Mesendoderm (in vitro differentiated cells): ENCODE results near the gene NAV2.

Experiments used
- DNase-seq: peaks from one replicate; pipeline ENCODE4 v3.0.0; 2013
- H2AK5ac ChIP-seq: 2 replicates; pipeline ENCODE4 v1.6.1; 2013; ENCODE audit warnings: low read length, inconsistent platforms
- H2BK120ac ChIP-seq: 2 replicates; pipeline ENCODE4 v1.6.1; 2013; ENCODE audit warnings: low read depth, mild to moderate bottlenecking, low read length, moderate library complexity, mixed read lengths
- H2BK15ac ChIP-seq: replicated peaks from 2 replicates; pipeline ENCODE4 v1.6.1; 2013; ENCODE audit warnings: low read depth, mild to moderate bottlenecking, moderate library complexity
- H2BK5ac ChIP-seq: 2 replicates; pipeline ENCODE4 v1.6.1; 2013; ENCODE audit warnings: low read length, inconsistent platforms
- H3K18ac ChIP-seq: 2 replicates; pipeline ENCODE4 v1.6.1; 2013; ENCODE audit warnings: mild to moderate bottlenecking, low read length, mixed read lengths
- H3K23ac ChIP-seq: one replicate; pipeline ENCODE4 v1.6.1; 2013; ENCODE audit warnings: low read length
- H3K27ac ChIP-seq: 2 replicates; pipeline ENCODE4 v1.5.1; 2013; ENCODE audit warnings: low read depth, mild to moderate bottlenecking, inconsistent platforms, low read length, moderate library complexity
- H3K27me3 ChIP-seq: 2 replicates; pipeline ENCODE4 v1.6.1; 2013; ENCODE audit warnings: low read length, control low read depth, mild to moderate bottlenecking, inconsistent platforms; ENCODE audit not compliant: insufficient read depth, poor library complexity
- H3K36me3 ChIP-seq: 2 replicates; pipeline ENCODE4 v1.6.1; 2013; ENCODE audit warnings: low read length, inconsistent platforms; ENCODE audit not compliant: control insufficient read depth, insufficient read depth
- H3K4ac ChIP-seq: one replicate; pipeline ENCODE4 v1.6.1; 2013; ENCODE audit warnings: low read depth, mild to moderate bottlenecking, low read length, moderate library complexity
- H3K4me1 ChIP-seq: 2 replicates; pipeline ENCODE4 v1.6.1; 2013; ENCODE audit warnings: low read depth, low read length, inconsistent platforms; ENCODE audit not compliant: control insufficient read depth
- H3K4me2 ChIP-seq: 2 replicates; pipeline ENCODE4 v1.6.1; 2013; ENCODE audit warnings: low read length
- H3K4me3 ChIP-seq: 2 replicates; pipeline ENCODE4 v1.5.1; 2013; ENCODE audit warnings: mild to moderate bottlenecking, low read length
- H3K56ac ChIP-seq: one replicate; pipeline ENCODE4 v1.6.1; 2013; ENCODE audit warnings: low read length
- H3K79me1 ChIP-seq: 2 replicates; pipeline ENCODE4 v1.6.1; 2013; ENCODE audit warnings: low read length, inconsistent platforms
- H3K79me2 ChIP-seq: 2 replicates; pipeline ENCODE4 v1.6.1; 2013; ENCODE audit warnings: mild to moderate bottlenecking, low read length; ENCODE audit not compliant: control insufficient read depth, insufficient read depth
- H3K9ac ChIP-seq: 2 replicates; pipeline ENCODE4 v1.6.1; 2013; ENCODE audit warnings: low read length, inconsistent platforms
- H4K5ac ChIP-seq: one replicate; pipeline ENCODE4 v1.6.1; 2013; ENCODE audit warnings: low read length
- H4K8ac ChIP-seq: one replicate; pipeline ENCODE4 v1.6.1; 2013; ENCODE audit warnings: low read depth, mild to moderate bottlenecking, control low read depth, low read length, moderate library complexity
- WGBS: extraction: QIAGEN DNeasy Blood & Tissue Kit; methylation state at CpG from one replicate; pipeline ENCODE4 v1.1.7; 2013; ENCODE audit warnings: low lambda C conversion rate, missing lambda C conversion rate; ENCODE audit not compliant: insufficient coverage; ENCODE audit errors: extremely low coverage; 5-methylcytosine and 5-hydroxymethylcytosine counted together

The NAV2 gene

GRCh38 chr11:20060647-20061205 is 348.1 kb downstream of the NAV2 start:
- DNase-seq = no peak
- Histone ChIP-seq H2BK120ac (no peak overlapping the region), H2BK5ac (no peak overlapping the region), H3K23ac (no peak overlapping the region), H3K79me2 (no peaks in the 10 kb centered on the region), H2AK5ac (no peak overlapping the region), H3K18ac (no peak overlapping the region), H3K4me3 (no peak overlapping the region), H4K8ac (no peak overlapping the region), H2BK15ac (no peak overlapping the region), H3K27ac (no peak overlapping the region), H3K36me3 (peaks cover 13% of the 10 kb centered on the region), H3K9ac (no peak overlapping the region), H3K79me1 (peaks cover 2% of the 10 kb centered on the region), H4K5ac (no peak overlapping the region), H3K27me3 (no peaks in the 10 kb centered on the region), H3K56ac (no peak overlapping the region), H3K4me1 (peaks cover 3% of the 10 kb centered on the region), H3K4me2 (no peak overlapping the region), H3K4ac (no peak overlapping the region)
- WGBS = no CpG with 5 or more reads among the region's 7 CpGs

- Histone ChIP-seq H3K23ac (no peak overlapping the region), H3K4me1 (peaks cover 3% of the 10 kb centered on the region), H3K18ac (no peak overlapping the region), H3K36me3 (peaks cover 9% of the 10 kb centered on the region), H3K56ac (no peak overlapping the region), H4K8ac (no peak overlapping the region), H2BK120ac (no peak overlapping the region), H3K27ac (no peak overlapping the region), H3K79me1 (peaks cover 2% of the 10 kb centered on the region), H2BK5ac (no peak overlapping the region), H3K4me2 (no peak overlapping the region), H2AK5ac (no peak overlapping the region), H3K4me3 (no peak overlapping the region), H3K79me2 (no peaks in the 10 kb centered on the region), H3K9ac (no peak overlapping the region), H3K4ac (no peak overlapping the region), H3K27me3 (no peaks in the 10 kb centered on the region), H4K5ac (no peak overlapping the region), H2BK15ac (no peak overlapping the region)
- DNase-seq = no peak
- WGBS = no CpG with 5 or more reads among the region's 5 CpGs
These were observed 349.1 kb downstream of the NAV2 start for GRCh38 chr11:20061776-20062175.

- no peak overlapping the region for H3K27ac ChIP-seq
- no peak for DNase-seq
- WGBS = no CpG with 5 or more reads among the region's 2 CpGs
- H3K36me3 ChIP-seq = peaks cover 2% of the 10 kb centered on the region
- H3K9ac ChIP-seq = no peak overlapping the region
- H4K5ac ChIP-seq = no peak overlapping the region
- no peak overlapping the region for H4K8ac ChIP-seq
- no peak overlapping the region for H2AK5ac ChIP-seq
- no peaks in the 10 kb centered on the region for H3K79me1 ChIP-seq
- peaks cover 3% of the 10 kb centered on the region for H3K4me1 ChIP-seq
- H3K18ac ChIP-seq = no peak overlapping the region
- no peak overlapping the region for H3K4me2 ChIP-seq
- no peak overlapping the region for H3K4ac ChIP-seq
- H2BK5ac ChIP-seq = no peak overlapping the region
- H3K27me3 ChIP-seq = no peaks in the 10 kb centered on the region
- H3K56ac ChIP-seq = no peak overlapping the region
- no peak overlapping the region for H3K4me3 ChIP-seq
- H2BK15ac ChIP-seq = no peak overlapping the region
- H3K79me2 ChIP-seq = no peaks in the 10 kb centered on the region
- no peak overlapping the region for H2BK120ac ChIP-seq
- no peak overlapping the region for H3K23ac ChIP-seq
These were observed 352.3 kb downstream of the NAV2 start for GRCh38 chr11:20064961-20065405.

GRCh38 chr11:20065406-20065805 is 352.8 kb downstream of the NAV2 start:
- Histone ChIP-seq H2BK120ac (no peak overlapping the region), H3K36me3 (no peaks in the 10 kb centered on the region), H3K79me1 (no peaks in the 10 kb centered on the region), H3K4me1 (peaks cover 3% of the 10 kb centered on the region), H4K5ac (no peak overlapping the region), H2AK5ac (no peak overlapping the region), H3K23ac (no peak overlapping the region), H3K27ac (no peak overlapping the region), H3K56ac (no peak overlapping the region), H4K8ac (no peak overlapping the region), H3K18ac (no peak overlapping the region), H3K79me2 (no peaks in the 10 kb centered on the region), H3K27me3 (no peaks in the 10 kb centered on the region), H3K4me2 (no peak overlapping the region), H2BK15ac (no peak overlapping the region), H3K4ac (no peak overlapping the region), H2BK5ac (no peak overlapping the region), H3K9ac (no peak overlapping the region), H3K4me3 (no peak overlapping the region)
- no CpG with 5 or more reads among the region's 2 CpGs for WGBS
- DNase-seq = no peak

- Histone ChIP-seq H3K23ac (no peak overlapping the region), H3K27me3 (no peaks in the 10 kb centered on the region), H4K8ac (no peak overlapping the region), H3K36me3 (peaks cover 2% of the 10 kb centered on the region), H3K4me3 (no peak overlapping the region), H3K79me1 (no peaks in the 10 kb centered on the region), H4K5ac (no peak overlapping the region), H3K9ac (no peak overlapping the region), H3K4me2 (no peak overlapping the region), H2BK15ac (no peak overlapping the region), H3K18ac (no peak overlapping the region), H3K79me2 (peaks cover 2% of the 10 kb centered on the region), H2BK5ac (no peak overlapping the region), H3K27ac (no peak overlapping the region), H2AK5ac (no peak overlapping the region), H3K4me1 (peaks cover 3% of the 10 kb centered on the region), H3K56ac (no peak overlapping the region), H2BK120ac (no peak overlapping the region), H3K4ac (no peak overlapping the region)
- DNase-seq = no peak
- no CpG with 5 or more reads among the region's 5 CpGs for WGBS
These were observed 353.6 kb downstream of the NAV2 start for GRCh38 chr11:20066013-20066782.
